Calu3 (cell line): ENCODE results near the gene DYNLT2B. TPM values are rescaled to one million over a fixed set of nuclear protein-coding genes. Genes with fewer than 3 reads are reported as not detected.

ENCODE experiments used
- BruUV-seq: library from RNA; stranded (reverse); fragments of 400-500 nt; replicated peaks from 2 replicates; lab custom pipeline; 2021; lab: Mats Ljungman, UMichigan
- CTCF ChIA-PET: fragments of 300-600 bp; sonication (Branson Sonifier 250); formaldehyde crosslinking; loops from one replicate; lab custom pipeline; 2022; ENCODE audit warnings: antibody characterized with exemption; lab: Charles Lee
- DNase-seq: peaks from one replicate; pipeline ENCODE4 v3.0.0; 2022
- H3K27ac Mint-ChIP-seq: one replicate; pipeline ENCODE4 v1.8.0; 2022; ENCODE audit warnings: mixed read lengths; ENCODE audit not compliant: unreplicated experiment
- H3K27me3 Mint-ChIP-seq: one replicate; pipeline ENCODE4 v1.8.0; 2022; ENCODE audit warnings: mixed read lengths; ENCODE audit not compliant: unreplicated experiment
- H3K36me3 Mint-ChIP-seq: one replicate; pipeline ENCODE4 v1.8.0; 2022; ENCODE audit warnings: mild to moderate bottlenecking, moderate library complexity, mixed read lengths; ENCODE audit not compliant: insufficient read depth, unreplicated experiment
- H3K4me1 Mint-ChIP-seq: one replicate; pipeline ENCODE4 v1.8.0; 2022; ENCODE audit warnings: mild to moderate bottlenecking, low read depth, mixed read lengths; ENCODE audit not compliant: unreplicated experiment
- H3K4me3 Mint-ChIP-seq: one replicate; pipeline ENCODE4 v1.8.0; 2022; ENCODE audit warnings: mild to moderate bottlenecking, low read depth, moderate library complexity, mixed read lengths; ENCODE audit not compliant: unreplicated experiment
- H3K9me3 Mint-ChIP-seq: one replicate; pipeline ENCODE4 v1.8.0; 2022; ENCODE audit warnings: low read depth, mixed read lengths; ENCODE audit not compliant: unreplicated experiment
- CTCF ChIP-seq: fragments of 200-600 bp; IDR thresholded peaks from one replicate; pipeline ENCODE4 v1.8.0; 2022; ENCODE audit warnings: antibody characterized with exemption; ENCODE audit not compliant: unreplicated experiment
- intact Hi-C: fragments of 100-400 bp; cut with micrococcal nuclease; formaldehyde crosslinking; loops from one replicate; pipeline ENCODE4 v1.10.0; 2022; ENCODE audit not compliant: unreplicated experiment
- total RNA-seq: library from RNA; stranded (reverse); gene quantifications from 2 replicates; pipeline ENCODE4 v1.2.3, GENCODE V29; 2022

The DYNLT2B gene
- total RNA-seq, 1 experiment from 2014 or later = 10.8 TPM

GRCh38 chr3:196357905-196358304 lies 39.9 kb upstream of the DYNLT2B start:
- H3K36me3 Mint-ChIP-seq = peaks cover 25% of the 10 kb centered on the region
- TF ChIP-seq CTCF = no peak
- no peaks in the 10 kb centered on the region for H3K27me3 Mint-ChIP-seq
- intact Hi-C loops = no loop called here
- no peak for DNase-seq
- no TSS peak for BruUV-seq
- no peaks in the 10 kb centered on the region for H3K4me1 Mint-ChIP-seq
- H3K27ac Mint-ChIP-seq = no peak overlapping the region
- no peaks in the 10 kb centered on the region for H3K9me3 Mint-ChIP-seq
- H3K4me3 Mint-ChIP-seq = no peak overlapping the region
- CTCF ChIA-PET = no interaction called here

- H3K4me3 Mint-ChIP-seq = no peak overlapping the region
These were observed 38.5 kb upstream of the DYNLT2B start for GRCh38 chr3:196356556-196356955.

GRCh38 chr3:196355668-196356067 lies 37.6 kb upstream of the DYNLT2B start:
- no peak overlapping the region for H3K4me3 Mint-ChIP-seq
- no peak for TF ChIP-seq CTCF
- H3K9me3 Mint-ChIP-seq = no peaks in the 10 kb centered on the region
- no peaks in the 10 kb centered on the region for H3K27me3 Mint-ChIP-seq
- BruUV-seq = no TSS peak
- no peak overlapping the region for H3K27ac Mint-ChIP-seq
- no peaks in the 10 kb centered on the region for H3K4me1 Mint-ChIP-seq
- CTCF ChIA-PET = no interaction called here
- DNase-seq = no peak
- peaks cover 15% of the 10 kb centered on the region for H3K36me3 Mint-ChIP-seq
- intact Hi-C loops = no loop called here

More at GRCh38 chr3:196356556-196356955, 38.5 kb upstream of the DYNLT2B start:
- Mint-ChIP-seq H3K9me3 (no peaks in the 10 kb centered on the region), H3K27me3 (no peaks in the 10 kb centered on the region), H3K27ac (no peak overlapping the region), H3K4me1 (no peaks in the 10 kb centered on the region), H3K36me3 (peaks cover 21% of the 10 kb centered on the region)
- no peak for TF ChIP-seq CTCF
- intact Hi-C loops = no loop called here
- BruUV-seq = no TSS peak
- CTCF ChIA-PET = no interaction called here
- DNase-seq = no peak

- intact Hi-C loops = no loop called here
- DNase-seq = no peak
- Mint-ChIP-seq H3K36me3 (peaks cover 15% of the 10 kb centered on the region), H3K9me3 (no peaks in the 10 kb centered on the region), H3K27ac (no peak overlapping the region), H3K27me3 (no peaks in the 10 kb centered on the region), H3K4me1 (no peaks in the 10 kb centered on the region), H3K4me3 (no peak overlapping the region)
- no TSS peak for BruUV-seq
- CTCF ChIA-PET = no interaction called here
- no peak for TF ChIP-seq CTCF
These were observed 36.1 kb upstream of the DYNLT2B start for GRCh38 chr3:196354132-196354531.
